SH-SY5Y (cell line): ENCODE results near the gene FBLL1.

Source experiments
- GATA2 ChIP-seq: IDR thresholded peaks from 2 replicates; pipeline ENCODE4 v1.6.1; 2011; ENCODE audit warnings: mild to moderate bottlenecking, low read depth, low read length
- GATA3 ChIP-seq: IDR thresholded peaks from 2 replicates; pipeline ENCODE4 v1.6.1; 2011; ENCODE audit warnings: low read depth, mild to moderate bottlenecking, low read length, moderate library complexity

DNA sequence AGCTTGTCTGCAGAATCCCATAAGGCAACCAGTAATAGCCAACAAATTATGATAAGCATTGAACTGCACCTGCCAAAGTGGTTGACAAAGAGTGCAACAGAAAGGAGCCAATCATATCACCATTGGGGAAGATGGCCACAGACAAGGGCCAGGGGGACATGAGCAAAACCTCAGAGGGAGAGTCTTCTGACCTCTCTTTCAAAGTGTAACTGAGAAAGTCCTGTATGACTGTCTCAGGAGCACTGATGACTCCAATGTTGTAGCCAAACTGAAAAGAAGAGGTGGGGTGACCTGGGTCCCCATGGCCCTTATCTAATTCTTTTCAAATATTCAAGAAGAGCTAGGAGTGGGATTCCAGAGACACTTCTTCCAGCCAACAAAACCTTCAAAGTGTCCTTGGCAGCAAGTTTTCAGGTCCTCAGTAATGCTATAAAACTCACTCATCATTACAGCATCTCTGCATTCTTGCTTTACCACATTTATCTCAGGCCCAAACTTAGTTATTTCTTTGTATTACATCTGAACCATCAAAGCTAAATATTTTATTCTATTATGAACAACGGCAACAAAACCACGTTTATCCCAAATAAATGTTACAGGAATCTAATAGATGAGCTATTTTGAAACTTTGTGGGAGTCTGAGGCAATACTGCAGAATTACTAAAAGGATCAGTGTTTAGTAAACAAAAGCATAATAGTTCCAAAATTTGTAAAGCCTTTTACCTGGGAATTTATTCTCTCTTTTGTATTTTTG, 24.4 kb downstream of the FBLL1 start:
- no peak for TF ChIP-seq GATA2
- no peak for TF ChIP-seq GATA3
